PC-9 (cell line): Measurements from ENCODE around the gene JUND. TPM values are rescaled to one million over a fixed set of nuclear protein-coding genes. Genes with fewer than 3 reads are reported as not detected.

Experiments
- BruUV-seq: library from RNA; stranded (reverse); fragments of 400-500 nt; replicated peaks from 2 replicates; lab custom pipeline; 2021; lab: Mats Ljungman, UMichigan
- CTCF ChIA-PET: fragments of 300-600 bp; sonication (Branson Sonifier 250); formaldehyde crosslinking; loops from one replicate; lab custom pipeline; 2022; ENCODE audit warnings: antibody characterized with exemption; lab: Charles Lee
- POLR2A ChIA-PET: fragments of 300-600 bp; sonication (Branson Sonifier 250); formaldehyde crosslinking; loops from one replicate; lab custom pipeline; 2022; ENCODE audit warnings: antibody characterized with exemption; ENCODE audit not compliant: unreplicated experiment; lab: Charles Lee
- DNase-seq, 2 experiments: peaks; one replicate each; pipeline versions ENCODE4 v3.0.0 to v3.0.0-alpha.2; 2015 to 2022; ENCODE audit warnings: mixed read lengths in 1 of 2
- H2AFZ ChIP-seq: fragments of 200-600 bp; sonication (generic); 2 replicates; pipeline ENCODE4 v1.8.1; 2017; ENCODE audit warnings: antibody characterized with exemption
- H3F3A ChIP-seq: fragments of 200-600 bp; sonication (generic); 2 replicates; pipeline ENCODE4 v1.8.1; 2017; ENCODE audit warnings: antibody characterized with exemption, mild to moderate bottlenecking, low read depth; ENCODE audit not compliant: insufficient read depth
- H3K27ac ChIP-seq: fragments of 200-600 bp; sonication (generic); 2 replicates; pipeline ENCODE4 v1.6.1; 2016; ENCODE audit warnings: mixed run types
- H3K27me3 ChIP-seq: fragments of 200-600 bp; sonication (generic); 2 replicates; pipeline ENCODE4 v1.6.1; 2016; ENCODE audit warnings: low read depth, mixed run types; ENCODE audit not compliant: insufficient read depth
- H3K36me3 ChIP-seq: fragments of 200-600 bp; sonication (generic); 2 replicates; pipeline ENCODE4 v1.6.1; 2016; ENCODE audit warnings: low read depth, mixed run types
- H3K4me1 ChIP-seq: fragments of 200-600 bp; sonication (generic); replicated peaks from 2 replicates; pipeline ENCODE4 v1.6.1; 2016; ENCODE audit warnings: mixed run types; ENCODE audit not compliant: insufficient read depth
- H3K4me2 ChIP-seq: fragments of 200-600 bp; sonication (generic); 2 replicates; pipeline ENCODE4 v1.6.1; 2017; ENCODE audit warnings: mixed run types
- H3K4me3 ChIP-seq: fragments of 200-600 bp; sonication (generic); 2 replicates; pipeline ENCODE4 v1.6.1; 2016; ENCODE audit warnings: mixed run types
- H3K79me2 ChIP-seq: fragments of 200-600 bp; sonication (generic); 2 replicates; pipeline ENCODE4 v1.6.1; 2017; ENCODE audit warnings: low read depth, mixed run types
- H3K9me2 ChIP-seq: fragments of 200-600 bp; sonication (generic); 2 replicates; pipeline ENCODE4 v1.8.1; 2017; ENCODE audit warnings: mild to moderate bottlenecking; ENCODE audit not compliant: insufficient read depth
- H3K9me3 ChIP-seq: fragments of 200-600 bp; sonication (generic); 2 replicates; pipeline ENCODE4 v1.8.1; 2016; ENCODE audit warnings: low read depth; ENCODE audit not compliant: insufficient read depth
- H4K20me1 ChIP-seq: fragments of 200-600 bp; sonication (generic); 2 replicates; pipeline ENCODE4 v1.8.1; 2017; ENCODE audit not compliant: insufficient read depth
- CTCF ChIP-seq: fragments of 200-600 bp; sonication (generic); conservative IDR thresholded peaks from 2 replicates; pipeline ENCODE4 v1.6.1; 2017; ENCODE audit warnings: mixed run types, antibody characterized with exemption, mild to moderate bottlenecking, moderate library complexity
- EZH2 ChIP-seq: fragments of 200-600 bp; sonication (generic); IDR thresholded peaks from 2 replicates; pipeline ENCODE4 v1.8.0; 2017; ENCODE audit warnings: antibody characterized with exemption, low read depth
- intact Hi-C: fragments of 100-400 bp; cut with micrococcal nuclease; formaldehyde crosslinking; loops from one replicate; pipeline ENCODE4 v1.10.0; 2022; ENCODE audit not compliant: unreplicated experiment
- total RNA-seq: library from RNA; stranded (reverse); gene quantifications from 2 replicates; pipeline ENCODE4 v1.2.3, GENCODE V29; 2021

Gene JUND
- total RNA-seq, 1 experiment from 2014 or later = 115 TPM

GRCh38 chr19:18245297-18245696 lies 36.1 kb downstream of the JUND start:
- intact Hi-C loops = no loop called here
- H3K9me2 ChIP-seq = no peaks in the 10 kb centered on the region
- H3F3A ChIP-seq = peaks cover 3% of the 10 kb centered on the region
- no peaks in the 10 kb centered on the region for H4K20me1 ChIP-seq
- BruUV-seq = no TSS peak
- TF ChIP-seq EZH2 (no peak), CTCF (no peak)
- no peak for DNase-seq
- no peaks in the 10 kb centered on the region for H3K36me3 ChIP-seq
- no peaks in the 10 kb centered on the region for H3K79me2 ChIP-seq
- CTCF ChIA-PET = interaction anchor here (0.6 to 0.7 kb wide), 2 partner anchors 74 to 638 kb away, joined by 3 to 4 read pairs; no protein-coding TSS in a partner anchor
- POLR2A ChIA-PET = no interaction called here
- H3K27ac ChIP-seq = no peak overlapping the region
- H3K27me3 ChIP-seq = no peaks in the 10 kb centered on the region
- H2AFZ ChIP-seq = no peak overlapping the region
- H3K9me3 ChIP-seq = no peaks in the 10 kb centered on the region
- no peak overlapping the region for H3K4me2 ChIP-seq
- no peak overlapping the region for H3K4me3 ChIP-seq
- no peaks in the 10 kb centered on the region for H3K4me1 ChIP-seq

GRCh38 chr19:18239303-18239702 lies 42.1 kb downstream of the JUND start:
- Histone ChIP-seq H3K4me3 (no peak overlapping the region), H3K4me1 (no peaks in the 10 kb centered on the region), H3K27ac (no peak overlapping the region), H3K9me2 (no peaks in the 10 kb centered on the region), H3K79me2 (no peaks in the 10 kb centered on the region), H3F3A (no peaks in the 10 kb centered on the region; the same call in none of the 2 replicates), H2AFZ (no peak overlapping the region), H3K4me2 (no peak overlapping the region), H3K36me3 (no peaks in the 10 kb centered on the region), H3K9me3 (no peaks in the 10 kb centered on the region), H4K20me1 (no peaks in the 10 kb centered on the region), H3K27me3 (no peaks in the 10 kb centered on the region)
- TF ChIP-seq EZH2 (no peak), CTCF (no peak)
- CTCF ChIA-PET = no interaction called here
- DNase-seq = no peak
- BruUV-seq = no TSS peak
- intact Hi-C loops = no loop called here
- POLR2A ChIA-PET = interaction anchor here (0.5 to 0.6 kb wide), 2 partner anchors 9 to 690 kb away, joined by 3 to 4 read pairs; no protein-coding TSS in a partner anchor

- no peaks in the 10 kb centered on the region for H3K9me3 ChIP-seq
- ChIA-PET CTCF (no interaction called here), POLR2A (interaction anchor here (0.7 kb wide), 1 partner anchor 10 kb away, joined by 14 read pairs; no protein-coding TSS in a partner anchor)
- no TSS peak for BruUV-seq
- TF ChIP-seq EZH2 (no peak), CTCF (no peak)
- H3K27me3 ChIP-seq = no peaks in the 10 kb centered on the region
- H4K20me1 ChIP-seq = peaks cover 5% of the 10 kb centered on the region
- H3F3A ChIP-seq = peaks cover 26% of the 10 kb centered on the region; the same call in 1 of the 2 replicates
- intact Hi-C loops = no loop called here
- no peaks in the 10 kb centered on the region for H3K79me2 ChIP-seq
- no peaks in the 10 kb centered on the region for H3K9me2 ChIP-seq
- H3K36me3 ChIP-seq = no peaks in the 10 kb centered on the region
- peaks cover 5% of the 10 kb centered on the region; the same call in 1 of the 2 replicates for H3K4me1 ChIP-seq
- H2AFZ ChIP-seq = no peak overlapping the region
- H3K4me2 ChIP-seq = no peak overlapping the region
- H3K27ac ChIP-seq = no peak overlapping the region
- DNase-seq = no peak
- H3K4me3 ChIP-seq = no peak overlapping the region
These were observed 47.2 kb downstream of the JUND start for GRCh38 chr19:18234194-18234593.
